B cell (primary cell): Measurements from ENCODE around the gene DDIT4. TPM values are rescaled to one million over a fixed set of nuclear protein-coding genes. Genes with fewer than 3 reads are reported as not detected.

Experiments
- ATAC-seq: fragments of 200-7000 bp; cut with Tn5 transposase; one replicate; pipeline ENCODE4 v1.10.0; 2021; ENCODE audit warnings: low read depth, mild to moderate bottlenecking, moderate number of reproducible peaks, moderate library complexity
- CTCF ChIA-PET: fragments of 350-600 bp; sonication (Branson Sonifier 250); formaldehyde crosslinking; loops from one replicate; lab custom pipeline; 2021; ENCODE audit warnings: antibody characterized with exemption, inconsistent platforms; lab: Charles Lee
- POLR2A ChIA-PET: fragments of 350-600 bp; sonication (Branson Sonifier 250); formaldehyde crosslinking; loops from one replicate; lab custom pipeline; 2021; ENCODE audit warnings: antibody characterized with exemption; lab: Charles Lee
- DNase-seq: peaks from one replicate; pipeline ENCODE4 v3.0.0; 2013
- H2AFZ ChIP-seq: 2 replicates; pipeline ENCODE4 v1.6.1; 2012; ENCODE audit warnings: mild to moderate bottlenecking, low read depth, low read length; ENCODE audit not compliant: insufficient read depth, poor library complexity, severe bottlenecking
- H3K27ac ChIP-seq, 2 donors: 1 replicate in 1 of 2; 2 replicates in 1 of 2; pipeline ENCODE4 v1.5.1; 2012 to 2013; ENCODE audit warnings: low read length in 2 of 2, mild to moderate bottlenecking in 2 of 2, moderate library complexity in 1 of 2
- H3K27me3 ChIP-seq, 4 experiments: fragments of 200-600 bp in 1 of 4; sonication (generic) in 1 of 4; replicated peaks in 1 of 4; 1 replicate in 2 of 4; 2 replicates in 2 of 4; pipeline versions ENCODE4 v1.6.1 to v1.7.0; 2013 to 2016; ENCODE audit warnings: low read length in 3 of 4, mild to moderate bottlenecking in 2 of 4, mixed read lengths in 1 of 4, moderate library complexity in 1 of 4; ENCODE audit not compliant: insufficient read depth in 4 of 4, control insufficient read depth in 3 of 4; ENCODE audit errors: control extremely low read depth in 1 of 4
- H3K36me3 ChIP-seq, 2 experiments: replicated peaks in 1 of 2; 1 replicate in 1 of 2; 2 replicates in 1 of 2; pipeline versions ENCODE4 v1.6.1 to v1.7.1; 2013; ENCODE audit warnings: low read length in 1 of 2; ENCODE audit not compliant: insufficient read depth in 2 of 2, control insufficient read depth in 1 of 2; ENCODE audit errors: control extremely low read depth in 1 of 2, extremely low read depth in 1 of 2
- H3K4me1 ChIP-seq, 2 donors: fragments of 200-600 bp in 1 of 2; sonication (generic) in 1 of 2; 1 replicate in 1 of 2; 2 replicates in 1 of 2; pipeline versions ENCODE4 v1.5.1 to v1.6.1; 2013 to 2017; ENCODE audit warnings: low read length in 2 of 2; ENCODE audit not compliant: control insufficient read depth in 2 of 2, insufficient read depth in 2 of 2
- H3K4me2 ChIP-seq: replicated peaks from 2 replicates; pipeline ENCODE3; 2012; ENCODE audit warnings: mild to moderate bottlenecking, low read depth, low read length; ENCODE audit not compliant: poor library complexity, severe bottlenecking
- H3K4me3 ChIP-seq, 5 experiments: fragments of 200-600 bp in 1 of 5; sonication (generic) in 1 of 5; 1 replicate in 3 of 5; 2 replicates in 2 of 5; pipeline versions ENCODE4 v1.5.1 to v1.7.0; 2011 to 2016; ENCODE audit warnings: low read length in 4 of 5, mild to moderate bottlenecking in 4 of 5, low read depth in 2 of 5, control low read depth in 1 of 5, moderate library complexity in 1 of 5; ENCODE audit not compliant: insufficient read depth in 1 of 5; ENCODE audit errors: control extremely low read depth in 1 of 5, extremely low read depth in 1 of 5
- H3K79me2 ChIP-seq: fragments of 200-600 bp; sonication (generic); one replicate; pipeline ENCODE4 v1.6.0; 2016; ENCODE audit warnings: low read length; ENCODE audit not compliant: control insufficient read depth, insufficient read depth
- H3K9ac ChIP-seq: fragments of 200-600 bp; sonication (generic); 2 replicates; pipeline ENCODE4 v1.6.1; 2017; ENCODE audit warnings: mild to moderate bottlenecking, low read length, moderate library complexity
- H3K9me3 ChIP-seq, 3 donors: one replicate each; pipeline versions ENCODE4 v1.6.1 to v1.7.1; 2013; ENCODE audit warnings: low read length in 2 of 3; ENCODE audit not compliant: control insufficient read depth in 2 of 3, insufficient read depth in 1 of 3; ENCODE audit errors: control extremely low read depth in 1 of 3
- H4K20me1 ChIP-seq: 2 replicates; pipeline ENCODE4 v1.6.0; 2012; ENCODE audit warnings: mild to moderate bottlenecking, low read length; ENCODE audit not compliant: insufficient read depth, control insufficient read depth, poor library complexity, severe bottlenecking
- H3K27ac Mint-ChIP-seq: one replicate; pipeline ENCODE4 v1.8.0; 2021; ENCODE audit warnings: mixed read lengths
- H3K27me3 Mint-ChIP-seq: one replicate; pipeline ENCODE4 v1.8.0; 2021; ENCODE audit warnings: mixed read lengths
- H3K4me1 Mint-ChIP-seq: one replicate; pipeline ENCODE4 v1.8.0; 2021; ENCODE audit warnings: mixed read lengths
- H3K4me3 Mint-ChIP-seq: one replicate; pipeline ENCODE4 v1.8.0; 2021; ENCODE audit warnings: mixed read lengths
- H3K9me3 Mint-ChIP-seq: one replicate; pipeline ENCODE4 v1.8.0; 2022; ENCODE audit warnings: mixed read lengths; ENCODE audit not compliant: insufficient read depth
- CTCF ChIP-seq: fragments of 200-600 bp; IDR thresholded peaks from one replicate; pipeline ENCODE4 v1.8.0; 2022; ENCODE audit warnings: antibody characterized with exemption, mild to moderate bottlenecking
- EZH2 ChIP-seq: IDR thresholded peaks from 2 replicates; pipeline ENCODE4 v1.6.1; 2012; ENCODE audit warnings: borderline replicate concordance, low read depth, mild to moderate bottlenecking, moderate library complexity, low read length; ENCODE audit not compliant: insufficient read depth, poor library complexity, severe bottlenecking
- WGBS: methylation state at CpG from one replicate; pipeline ENCODE4 v1.1.5; 2013; ENCODE audit warnings: missing lambda C conversion rate; ENCODE audit not compliant: insufficient coverage; 5-methylcytosine and 5-hydroxymethylcytosine counted together
- intact Hi-C: fragments of 100-400 bp; cut with micrococcal nuclease; formaldehyde crosslinking; loops from one replicate; pipeline ENCODE4 v1.10.0; 2022
- polyA plus RNA-seq: library from polyadenylated mRNA; depleted of rRNA; stranded (reverse); fragments of >200 nt; gene quantifications from 2 replicates; pipeline ENCODE4 v1.2.3, GENCODE V29; 2012
- total RNA-seq, 2 donors: library from RNA; stranded (reverse); fragments of 120-200 nt in 1 of 2; gene quantifications; 1 replicate in 1 of 2; 2 replicates in 1 of 2; pipeline versions ENCODE4 v1.2.3 to v1.2.4, GENCODE V29; 2013 to 2022

DDIT4 gene
- total and polyA plus RNA-seq, 2 donors (not counting 1 experiment from before 2014, with no cell fraction given), result 102 to 110 TPM

- 12% methylated on average over 55 of the region's 55 CpGs for WGBS
- H3K4me3 Mint-ChIP-seq, result peak overlapping the region; percentile 92
- Histone ChIP-seq H2AFZ (peak overlapping the region; percentile 49), H3K4me1 (peaks cover 27 to 38% of the 10 kb centered on the region in 2 donors), H3K79me2 (no peaks in the 10 kb centered on the region), H3K36me3 (no peaks in the 10 kb centered on the region), H3K4me2 (peak overlapping the region; percentile 94), H3K9me3 (peaks cover 0 to 4% (median 0%) of the 10 kb centered on the region in 3 donors), H3K4me3 (peak overlapping the region; percentile 61 to 90 (median 83)), H3K27me3 (no peaks in the 10 kb centered on the region), H3K9ac (peak overlapping the region; percentile 98), H4K20me1 (no peaks in the 10 kb centered on the region), H3K27ac (peak overlapping the region; percentile 99 to 100)
- H3K4me1 Mint-ChIP-seq, result peaks cover 58% of the 10 kb centered on the region
- no peaks in the 10 kb centered on the region for H3K9me3 Mint-ChIP-seq
- intact Hi-C loops, result loop anchor here (1.0 to 2.0 kb wide), 9 partner anchors 8 to 461 kb away; partner anchors contain the start of genes DDIT4 and PSAP
- no peaks in the 10 kb centered on the region for H3K27me3 Mint-ChIP-seq
- POLR2A ChIA-PET, result interaction anchor here (0.8 to 3.6 kb wide), 17 partner anchors 8 to 211 kb away, joined by 3 to 140 read pairs (median 8); partner anchors contain the start of genes ANAPC16, ASCC1, DDIT4 and SPOCK2
- no peak for TF ChIP-seq EZH2
- CTCF ChIA-PET, result interaction anchor here (0.8 to 3.2 kb wide), 15 partner anchors 11 to 401 kb away, joined by 3 to 29 read pairs (median 5); partner anchors contain the start of gene DDIT4
- DNase-seq (peak; percentile 96), ATAC-seq (peak; percentile 71)
- peak overlapping the region; percentile 99 for H3K27ac Mint-ChIP-seq
Observed at GRCh38 chr10:72297805-72298591, 24.3 kb downstream of the DDIT4 start.

GRCh38 chr10:72298592-72299519, 25.1 kb downstream of the DDIT4 start:
- POLR2A ChIA-PET, result interaction anchor here (0.7 to 3.6 kb wide), 4 partner anchors 17 to 211 kb away, joined by 9 to 140 read pairs (median 38); partner anchors contain the start of genes DDIT4 and SPOCK2
- H3K4me3 ChIP-seq, result no peak overlapping the region
- H3K4me2 ChIP-seq, result peak overlapping the region; percentile 94
- Mint-ChIP-seq H3K27me3 (no peaks in the 10 kb centered on the region), H3K27ac (peak overlapping the region; percentile 99), H3K9me3 (no peaks in the 10 kb centered on the region), H3K4me3 (peak overlapping the region; percentile 92), H3K4me1 (peaks cover 57% of the 10 kb centered on the region)
- H3K4me1 ChIP-seq, result peaks cover 27 to 38% of the 10 kb centered on the region in 2 donors
- H4K20me1 ChIP-seq, result no peaks in the 10 kb centered on the region
- H3K9ac ChIP-seq, result no peak overlapping the region
- peaks cover 0 to 4% (median 0%) of the 10 kb centered on the region in 3 donors for H3K9me3 ChIP-seq
- intact Hi-C loops, result loop anchor here (1.0 kb wide), 1 partner anchor 7 kb away; no protein-coding TSS in a partner anchor
- no peak for DNase-seq
- no peak overlapping the region for H2AFZ ChIP-seq
- WGBS, result 90% methylated on average over 16 of the region's 16 CpGs
- H3K27me3 ChIP-seq, result no peaks in the 10 kb centered on the region
- H3K79me2 ChIP-seq, result no peaks in the 10 kb centered on the region
- no peaks in the 10 kb centered on the region for H3K36me3 ChIP-seq
- no peak for TF ChIP-seq CTCF
- CTCF ChIA-PET, result interaction anchor here (3.2 kb wide), 1 partner anchor 24 kb away, joined by 26 read pairs; the partner anchor contains the start of gene DDIT4
- peak overlapping the region; percentile 99 to 100 for H3K27ac ChIP-seq
- ATAC-seq, result no peak
